HL-60/S4 treated with phorbol 12-myristate 13-acetate at 8.2 ng/mL for 4 days and 3 days (cell line): Measurements from ENCODE around the gene PBX3.

Source experiments
- in situ Hi-C: fragments of 300-500 bp; cut with MboI; formaldehyde crosslinking; loops from 2 replicates; pipeline ENCODE4 v1.15.0; 2022; ENCODE audit warnings: low sequenced_read_pairs

PBX3 gene

DNA sequence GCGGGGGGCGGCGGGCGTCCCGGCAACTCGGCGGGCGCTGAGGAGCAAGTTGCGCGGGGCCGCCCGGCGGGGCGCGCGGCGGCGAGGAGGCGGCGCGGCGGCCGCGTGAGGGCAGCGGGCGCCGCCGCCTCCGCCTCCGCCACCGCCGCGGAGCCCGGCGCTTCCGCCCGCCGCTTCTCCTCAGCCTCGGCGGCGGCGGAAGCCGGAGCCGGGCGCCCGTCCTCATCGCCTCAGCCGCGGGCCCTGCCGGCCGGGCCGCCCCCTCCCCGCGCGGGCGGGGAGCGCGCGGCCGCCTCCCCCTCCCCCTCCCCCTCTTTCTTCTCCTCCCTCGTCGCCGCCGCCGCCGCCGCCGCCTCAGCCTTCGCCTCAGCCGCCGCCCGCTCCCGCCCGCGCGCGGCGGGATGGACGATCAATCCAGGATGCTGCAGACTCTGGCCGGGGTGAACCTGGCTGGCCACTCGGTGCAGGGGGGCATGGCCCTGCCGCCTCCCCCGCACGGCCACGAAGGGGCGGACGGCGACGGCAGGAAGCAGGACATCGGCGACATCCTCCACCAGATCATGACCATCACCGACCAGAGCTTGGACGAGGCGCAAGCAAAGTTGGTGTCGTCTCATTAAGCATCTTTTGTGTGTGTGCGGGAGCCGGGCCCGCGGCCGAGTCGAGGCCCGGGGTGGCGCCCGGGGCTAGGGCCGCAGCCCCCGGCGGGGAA lies at the start of gene PBX3:
TSS of gene PBX3 (plus strand) at position 321 of the 712 bp plus-strand sequence.
- in situ Hi-C loops = no loop called here

DNA sequence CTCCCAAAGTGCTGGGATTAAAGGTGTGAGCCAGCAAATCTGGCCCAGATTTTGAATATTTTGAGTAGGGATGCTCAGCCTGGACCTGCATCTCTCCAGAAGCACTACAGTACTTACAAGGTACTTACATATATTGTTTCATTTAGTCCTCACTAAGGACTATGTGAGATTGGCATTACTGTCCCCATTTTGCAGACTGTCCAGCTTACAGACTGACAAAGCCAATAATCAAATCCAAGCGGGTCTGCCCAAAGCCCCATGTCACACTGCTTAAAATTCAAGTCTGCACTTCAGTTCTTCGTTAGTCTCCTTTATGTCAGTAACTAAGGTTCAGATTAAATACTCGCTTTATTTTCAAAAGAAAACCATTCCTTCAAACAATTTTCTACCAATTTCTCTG lies 47.3 kb upstream of the PBX3 start:
- in situ Hi-C loops = no loop called here

DNA sequence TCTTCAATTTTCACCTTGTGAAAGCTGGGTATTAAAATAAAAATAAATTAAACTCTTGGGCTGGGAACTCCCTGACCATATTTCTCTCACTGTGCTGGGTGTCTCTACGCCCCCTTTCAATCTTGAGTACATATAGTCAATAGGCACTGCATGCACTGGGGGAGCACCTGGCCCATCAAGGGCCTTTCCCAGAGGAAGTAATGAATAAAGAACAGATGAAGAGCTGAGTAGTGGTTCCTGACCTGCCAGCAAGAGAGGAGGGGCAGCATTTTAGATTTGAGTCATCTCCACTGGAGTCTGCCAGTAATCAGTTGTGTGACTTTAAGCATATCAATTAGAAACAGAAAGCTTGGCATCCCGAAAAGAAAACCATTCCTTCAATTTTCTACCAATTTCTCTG lies 46.4 kb upstream of the PBX3 start:
- in situ Hi-C loops = no loop called here

DNA sequence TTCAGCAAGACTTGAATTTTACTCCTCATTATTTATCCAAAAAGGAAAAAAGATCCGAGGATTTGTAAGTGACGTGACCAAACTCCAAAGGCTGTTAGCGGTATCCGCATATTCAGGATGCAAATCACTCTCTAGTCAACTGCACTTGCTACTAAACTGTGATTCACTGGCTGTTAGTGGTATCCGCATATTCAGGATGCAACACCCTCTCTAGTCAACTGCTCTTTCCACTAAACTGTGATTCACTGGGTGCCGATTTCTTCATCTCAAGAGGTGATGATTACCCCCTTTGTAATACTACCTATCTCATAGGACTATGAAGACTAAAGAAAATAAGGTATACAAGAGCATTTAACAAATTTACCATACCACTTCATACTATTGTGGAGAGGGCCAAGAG lies 45.8 kb upstream of the PBX3 start:
- in situ Hi-C loops = no loop called here

DNA sequence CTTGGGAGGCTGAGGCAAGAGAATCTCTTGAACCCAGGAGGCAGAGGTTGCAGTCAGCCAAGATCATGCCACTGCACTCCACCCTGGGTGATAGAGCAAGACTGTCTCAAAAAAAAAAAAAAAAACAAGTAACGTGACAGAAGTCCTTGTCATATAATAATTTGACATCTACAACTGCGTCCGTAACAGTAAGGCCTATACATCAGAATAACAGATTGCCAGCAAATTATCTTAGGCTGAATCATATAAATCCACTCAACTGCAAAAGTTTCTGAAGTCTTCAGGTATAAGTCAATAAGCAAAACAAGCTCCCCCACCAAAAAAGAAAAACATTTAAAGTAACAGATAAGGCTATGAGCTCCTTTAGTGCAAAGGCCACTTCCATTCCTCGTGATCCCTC lies 43.5 kb upstream of the PBX3 start:
- in situ Hi-C loops = no loop called here

DNA sequence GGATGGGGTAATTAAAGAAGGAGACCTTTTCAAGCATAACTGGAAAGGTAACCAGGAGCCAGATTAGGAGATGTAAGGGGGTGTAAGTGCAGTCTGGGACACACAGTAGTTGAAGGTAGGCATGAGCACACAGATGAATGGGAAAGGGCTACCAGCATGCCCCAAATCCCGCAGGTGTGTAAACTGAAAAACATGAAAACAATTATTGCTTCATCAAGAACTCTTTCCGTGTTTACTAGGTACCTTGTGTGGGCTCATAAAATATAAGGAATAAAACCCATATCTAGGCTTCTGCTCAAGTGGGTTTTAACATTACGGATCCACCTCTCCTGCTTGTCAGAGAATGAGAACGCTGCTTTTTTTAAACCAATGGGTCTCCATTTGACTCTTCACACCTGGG lies 41.3 kb upstream of the PBX3 start:
- in situ Hi-C loops = no loop called here

DNA sequence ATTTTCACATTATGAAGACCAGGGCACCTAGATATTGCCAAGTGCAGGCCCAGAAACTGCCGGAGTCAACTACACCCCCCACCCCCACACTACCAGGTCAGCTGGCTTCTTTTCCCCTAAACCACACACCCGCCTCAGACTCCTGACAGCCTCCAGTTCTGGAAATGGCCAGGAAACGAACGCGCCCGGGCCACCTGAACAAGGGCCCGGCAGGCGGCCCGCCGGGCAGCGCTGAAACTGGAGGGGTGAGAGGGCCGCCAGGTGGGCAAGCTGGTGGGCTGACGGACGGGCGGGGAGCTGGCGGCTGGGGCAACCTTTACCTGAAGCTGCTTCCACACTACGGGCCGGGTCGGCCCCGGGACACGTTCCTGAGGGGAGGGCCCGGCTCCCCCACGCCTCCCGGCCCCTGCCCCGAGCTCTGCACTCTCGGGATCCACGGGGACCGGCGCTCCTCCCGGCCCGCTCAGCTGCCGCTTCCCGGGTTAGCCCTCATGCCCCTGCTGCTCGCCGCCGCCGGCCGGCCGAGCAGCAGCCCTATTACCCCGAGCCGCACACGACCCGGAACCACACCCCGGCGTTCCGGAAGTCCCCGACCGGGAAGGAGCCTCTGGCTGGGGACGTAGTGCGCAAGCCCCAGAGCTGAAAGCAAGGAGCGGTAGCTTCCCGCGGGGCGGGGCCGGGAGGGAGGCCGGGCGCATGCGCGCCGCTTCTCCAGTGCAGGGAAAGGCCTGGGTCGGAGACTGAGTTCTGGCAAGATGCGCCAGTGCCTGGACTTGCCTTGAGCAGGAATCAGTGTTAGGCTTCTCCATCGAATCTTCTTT lies 40.3 kb upstream of the PBX3 start, which contains the start of gene MAPKAP1:
TSS of gene MAPKAP1 (minus strand) at position 558 of the 821 bp plus-strand sequence. CDS start 34,634 bp downstream, outside the sequence.
- in situ Hi-C loops = no loop called here

DNA sequence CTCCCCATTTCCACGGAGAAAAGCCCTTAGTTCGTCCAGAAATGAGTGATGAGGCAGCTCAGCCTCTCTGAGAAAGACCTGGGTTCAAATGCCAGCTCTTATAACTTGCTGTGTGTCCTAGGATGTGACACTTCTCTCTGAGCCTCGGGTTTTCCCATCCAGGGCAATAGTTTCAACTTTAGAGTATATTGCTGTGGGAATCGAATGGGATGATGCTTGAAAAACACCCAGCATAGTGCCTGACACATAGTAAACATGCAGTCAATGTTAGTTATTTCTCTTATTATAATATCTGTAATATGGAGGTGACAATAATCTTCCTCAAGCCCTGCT lies 39.7 kb upstream of the PBX3 start:
- in situ Hi-C loops = no loop called here

DNA sequence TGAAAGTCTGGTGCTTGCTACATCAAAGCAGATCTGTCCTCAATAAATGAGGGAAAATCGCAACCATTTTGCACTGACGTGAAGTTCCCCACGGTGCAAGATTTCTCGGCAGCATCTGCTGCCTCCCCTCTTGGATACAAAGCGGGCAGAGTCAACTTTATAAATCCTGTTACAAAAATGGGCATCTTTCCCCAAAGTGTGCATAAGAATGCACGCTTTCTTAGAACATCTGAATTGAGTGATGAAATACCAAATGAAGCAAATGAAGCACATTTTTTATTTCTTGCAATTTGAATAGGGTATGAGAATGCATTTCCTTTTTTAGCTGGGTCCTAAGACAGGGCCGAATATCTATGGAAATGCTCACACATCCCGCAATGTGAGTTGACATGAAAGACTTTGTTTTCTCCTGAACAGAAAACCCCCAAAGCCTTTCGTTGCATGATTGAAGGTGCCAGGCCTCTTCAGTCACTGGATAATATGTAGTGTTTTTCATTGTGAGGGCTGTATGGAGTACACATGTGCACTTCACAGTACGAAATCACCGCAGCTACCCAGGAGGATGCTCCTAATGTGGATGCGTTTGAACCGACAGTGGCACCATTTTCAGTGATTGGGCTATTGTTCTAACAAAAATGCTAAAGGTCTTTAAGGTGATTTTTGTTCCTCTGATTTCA lies 20.6 kb upstream of the PBX3 start:
- in situ Hi-C loops = no loop called here

DNA sequence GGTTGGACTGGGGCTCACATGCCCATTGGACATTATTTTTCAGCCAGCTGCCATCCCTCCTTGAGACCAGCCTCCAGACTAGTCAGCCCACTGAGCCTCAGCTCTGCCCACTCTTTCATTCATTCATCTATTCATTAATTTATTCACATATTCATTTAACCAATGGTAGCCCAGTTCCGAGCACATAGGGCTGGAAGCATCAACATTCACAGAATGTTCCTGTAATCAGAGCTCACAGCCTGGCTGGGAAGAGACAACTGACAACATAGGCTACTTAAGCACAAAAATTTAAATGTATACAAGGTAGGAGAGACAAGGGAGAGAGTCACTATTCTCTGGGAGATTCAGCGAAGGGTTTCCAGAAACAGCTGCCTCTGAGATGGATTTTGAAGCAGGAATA lies 17.0 kb upstream of the PBX3 start:
- in situ Hi-C loops = no loop called here

DNA sequence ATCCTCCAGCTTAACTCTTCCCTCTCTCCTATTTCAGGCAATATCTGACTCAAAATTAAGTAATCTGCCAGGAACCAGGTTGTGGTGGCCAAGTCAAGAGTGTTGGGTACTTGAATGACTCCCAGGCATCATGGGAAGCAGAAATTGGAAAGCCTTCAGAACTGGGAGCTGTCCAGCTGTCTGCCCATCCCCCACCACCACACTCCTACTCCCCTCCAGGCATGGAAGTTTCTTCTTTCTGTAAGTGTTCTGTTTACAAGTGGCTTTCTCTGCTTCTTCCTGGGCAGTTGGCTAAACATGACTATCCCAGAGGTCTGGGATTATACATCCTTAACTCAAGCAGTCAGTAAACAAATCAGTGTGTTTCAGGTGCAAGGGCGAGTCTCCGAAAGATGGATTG lies 14.6 kb upstream of the PBX3 start:
- in situ Hi-C loops = no loop called here

DNA sequence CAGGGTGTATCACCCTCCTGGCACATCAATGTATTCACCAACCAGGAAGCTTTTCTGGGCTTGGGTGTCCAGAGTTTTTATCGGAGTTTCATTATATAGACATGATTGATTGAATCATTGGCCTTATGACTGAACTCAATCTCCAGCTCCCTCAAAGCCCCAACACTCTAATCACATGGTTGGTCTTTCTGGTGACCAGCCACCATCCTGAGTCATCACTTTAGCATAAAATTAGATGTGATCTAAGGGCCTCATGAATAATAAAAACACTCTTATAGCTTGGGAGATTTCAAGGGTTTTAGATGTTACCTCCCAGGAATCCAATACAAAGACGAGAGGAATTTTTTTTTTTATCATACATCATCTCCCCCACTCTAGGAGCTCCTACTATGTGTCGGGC lies 7.7 kb upstream of the PBX3 start:
- in situ Hi-C loops = no loop called here

DNA sequence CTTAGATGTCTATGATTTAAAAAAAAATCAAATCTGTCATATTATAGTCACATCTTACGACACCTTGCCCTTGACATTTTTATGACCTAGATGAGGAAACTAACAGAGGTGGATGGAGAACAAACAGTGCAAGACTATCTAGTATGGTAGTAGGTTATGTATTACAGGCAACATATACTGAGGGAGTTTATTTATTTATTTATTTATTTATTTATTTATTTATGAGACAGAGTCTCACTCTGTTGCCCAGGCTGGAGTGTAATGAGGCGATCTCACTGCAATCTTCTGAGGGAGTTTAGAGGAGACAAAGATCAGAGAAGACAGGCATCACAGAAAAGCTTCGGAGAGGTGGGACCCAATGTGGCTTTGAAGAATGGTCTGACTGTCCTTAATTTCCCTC lies 4.5 kb upstream of the PBX3 start:
- in situ Hi-C loops = no loop called here

DNA sequence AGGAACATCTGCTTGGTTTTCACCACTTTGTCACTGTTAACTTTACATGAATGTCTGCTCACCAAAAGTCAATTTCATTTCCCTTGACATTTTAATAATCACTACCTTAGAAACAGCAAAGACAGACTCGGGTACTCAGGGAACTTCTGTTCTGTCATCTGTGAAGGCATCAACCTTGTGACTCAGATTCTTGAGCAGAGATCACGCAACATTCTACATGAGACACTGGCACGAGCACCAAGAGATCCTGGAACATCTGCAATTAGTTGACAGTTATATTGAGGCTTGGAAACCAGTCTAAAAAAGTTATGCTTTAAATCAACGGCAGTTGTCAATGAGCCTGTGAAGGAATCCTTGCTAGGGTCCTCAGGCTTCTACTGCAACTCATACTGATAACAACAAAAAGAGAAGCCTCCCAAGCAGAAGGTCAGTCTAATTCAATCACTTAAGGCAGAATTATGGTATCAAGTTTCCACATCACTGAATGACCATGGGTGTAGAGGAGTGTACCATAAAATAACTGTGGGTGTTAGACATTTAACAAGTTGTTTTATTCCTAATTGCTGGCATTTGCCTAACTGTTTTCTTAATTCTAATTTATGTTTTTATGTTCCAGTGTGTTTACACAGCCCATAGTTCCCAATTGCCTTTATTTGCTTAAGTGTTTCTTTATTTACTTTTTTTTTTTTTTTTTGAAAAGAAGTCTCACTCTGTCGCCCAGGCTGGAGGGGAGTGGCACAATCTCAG lies 3.3 kb upstream of the PBX3 start:
- in situ Hi-C loops = no loop called here

DNA sequence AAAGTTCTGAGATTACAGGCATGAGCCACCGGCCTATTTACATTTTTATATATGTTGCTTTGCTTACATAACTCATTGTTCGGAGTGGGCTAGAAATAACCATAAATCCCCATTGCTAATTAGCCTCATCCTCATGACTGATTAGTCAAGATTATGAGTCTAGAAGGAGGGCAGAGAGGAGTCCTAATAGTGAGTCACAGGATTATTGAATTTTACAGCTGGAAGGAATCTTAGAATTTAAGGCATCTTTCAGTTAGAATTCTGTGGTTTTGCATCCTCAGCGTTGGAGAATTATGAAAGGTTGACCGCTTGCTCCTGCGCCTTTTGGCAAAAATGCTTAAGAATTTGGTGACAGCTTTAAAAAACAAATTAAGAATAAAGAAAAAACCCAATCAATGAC lies 2.6 kb upstream of the PBX3 start:
- in situ Hi-C loops = no loop called here

DNA sequence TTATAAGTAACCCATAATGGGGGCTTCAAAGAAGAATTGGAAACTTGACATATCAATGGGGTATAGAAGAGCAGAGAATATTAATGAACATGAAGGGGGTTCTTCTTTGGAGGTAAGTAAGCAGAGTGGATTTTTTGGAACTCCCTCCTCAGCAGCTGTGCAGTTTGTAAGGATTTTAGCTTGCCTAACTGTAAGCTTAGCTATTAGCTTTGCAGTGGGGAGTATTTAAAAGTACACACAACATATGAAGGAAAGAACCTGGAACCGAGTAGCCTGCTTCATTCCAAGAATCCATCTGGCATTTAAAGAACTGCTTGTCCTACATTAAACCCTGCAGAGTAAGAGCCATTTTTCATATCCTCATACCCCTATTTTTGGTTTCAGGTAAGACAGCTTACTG lies 2.2 kb upstream of the PBX3 start:
- in situ Hi-C loops = no loop called here

DNA sequence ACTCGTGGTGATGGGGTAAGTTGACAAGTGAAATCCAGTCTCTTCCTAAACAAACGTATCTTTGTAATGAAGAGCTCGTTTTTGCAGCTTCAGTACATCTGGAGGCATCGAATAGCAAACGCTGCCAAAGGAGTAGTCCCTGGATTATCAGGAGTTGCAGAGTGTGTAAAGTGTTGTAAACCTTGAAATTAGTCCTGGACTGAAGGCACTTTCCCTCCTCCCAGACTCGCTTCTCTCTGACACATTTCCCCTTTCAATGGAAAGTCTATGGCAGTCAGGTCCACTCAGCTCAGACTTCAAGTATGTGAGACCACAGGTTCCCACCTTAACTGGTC lies 1.5 kb upstream of the PBX3 start:
- in situ Hi-C loops = no loop called here

DNA sequence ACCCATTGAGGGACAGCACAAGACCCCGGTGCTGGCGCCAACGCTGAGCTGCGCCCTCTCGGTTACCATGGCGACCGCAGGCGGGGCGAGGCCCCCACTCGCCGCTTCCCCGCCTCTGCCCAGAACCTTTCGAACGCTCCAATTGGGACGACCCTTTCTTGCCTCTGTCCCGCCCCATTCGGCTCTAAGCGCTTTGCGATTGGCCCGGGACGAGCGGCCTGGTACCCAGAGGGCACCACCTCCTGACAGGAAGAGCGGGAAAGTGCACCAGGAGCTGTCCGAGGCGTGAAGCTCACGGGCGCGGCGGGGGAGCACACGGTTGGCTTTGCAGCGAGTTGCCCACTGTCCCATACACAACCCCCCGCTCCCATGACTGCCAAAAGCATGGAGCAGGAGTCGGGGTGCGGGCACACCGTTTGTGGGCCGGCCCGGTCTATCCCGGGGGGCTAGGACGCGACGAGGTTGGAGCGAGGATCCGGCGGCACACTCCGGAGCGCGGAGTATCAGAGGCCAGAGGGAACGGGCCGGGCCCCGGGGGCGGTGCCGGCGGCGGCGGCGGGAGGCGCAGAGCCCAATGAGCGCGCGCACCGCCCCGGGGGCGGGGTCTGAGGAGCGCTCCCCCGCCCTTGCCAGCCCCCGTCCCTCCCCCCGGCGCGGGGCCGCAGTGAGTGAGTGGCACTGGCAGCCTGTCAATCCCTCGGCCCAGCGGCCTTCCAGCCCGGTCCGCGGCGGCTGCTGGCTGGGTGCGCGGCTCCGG lies 978 bp upstream of the PBX3 start:
- in situ Hi-C loops = no loop called here

DNA sequence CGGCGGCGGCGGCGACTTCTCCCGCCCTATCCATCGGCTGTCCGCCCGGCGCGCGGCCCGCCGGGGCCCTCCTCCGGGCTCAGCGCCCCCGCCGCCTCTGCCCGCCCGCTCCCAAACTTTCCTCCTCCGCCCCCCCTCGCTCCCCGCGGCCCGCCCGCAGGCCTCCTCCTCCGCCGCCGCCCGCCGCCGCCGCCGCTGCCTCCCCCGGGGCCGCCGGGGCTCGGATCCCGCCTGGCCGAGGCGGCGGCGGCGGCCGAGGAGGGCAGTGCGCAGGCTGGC lies 460 bp upstream of the PBX3 start:
- in situ Hi-C loops = no loop called here

DNA sequence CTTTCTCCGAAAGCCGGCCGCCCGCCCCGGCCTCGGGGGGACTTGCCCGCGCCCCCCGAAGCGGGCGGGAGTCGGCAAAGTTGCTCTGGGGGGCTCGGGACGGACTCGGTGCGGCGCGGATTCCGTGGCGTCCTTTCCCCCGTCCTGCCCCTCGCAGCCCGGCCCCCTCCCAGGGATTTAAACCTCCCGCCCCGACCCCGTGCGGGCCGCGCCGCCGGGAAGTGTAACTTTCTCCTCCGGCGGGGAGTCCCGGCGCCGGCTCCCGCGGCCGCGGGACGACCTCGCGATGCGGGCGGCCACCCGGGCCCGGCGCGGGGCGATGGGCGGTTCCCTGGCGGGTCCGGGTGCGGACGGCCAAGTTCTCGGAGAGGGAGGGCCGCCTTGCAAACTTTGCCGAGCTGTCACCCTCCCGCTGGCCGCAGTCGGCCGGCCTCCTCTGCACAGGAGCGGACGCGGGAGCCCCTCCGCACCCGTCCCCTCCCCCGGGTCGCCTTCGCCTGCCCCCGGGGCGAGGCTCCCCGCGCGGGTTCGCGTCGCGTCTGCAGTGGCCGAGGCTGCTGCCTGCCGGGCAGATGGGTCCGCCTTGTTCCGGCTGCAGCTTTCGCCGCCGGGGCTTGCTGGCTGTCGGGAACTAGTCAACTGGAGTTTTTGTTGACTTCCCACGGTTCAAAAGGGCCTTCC lies 732 bp downstream of the PBX3 start:
- in situ Hi-C loops = no loop called here
